ENCODE data around the gene LGMN. TPM values are rescaled to one million over a fixed set of nuclear protein-coding genes. Genes with fewer than 3 reads are reported as not detected.

LGMN gene
- total and polyA plus RNA-seq, 2 experiments from 2014 or later = 60.0 to 83.5 TPM

DNA sequence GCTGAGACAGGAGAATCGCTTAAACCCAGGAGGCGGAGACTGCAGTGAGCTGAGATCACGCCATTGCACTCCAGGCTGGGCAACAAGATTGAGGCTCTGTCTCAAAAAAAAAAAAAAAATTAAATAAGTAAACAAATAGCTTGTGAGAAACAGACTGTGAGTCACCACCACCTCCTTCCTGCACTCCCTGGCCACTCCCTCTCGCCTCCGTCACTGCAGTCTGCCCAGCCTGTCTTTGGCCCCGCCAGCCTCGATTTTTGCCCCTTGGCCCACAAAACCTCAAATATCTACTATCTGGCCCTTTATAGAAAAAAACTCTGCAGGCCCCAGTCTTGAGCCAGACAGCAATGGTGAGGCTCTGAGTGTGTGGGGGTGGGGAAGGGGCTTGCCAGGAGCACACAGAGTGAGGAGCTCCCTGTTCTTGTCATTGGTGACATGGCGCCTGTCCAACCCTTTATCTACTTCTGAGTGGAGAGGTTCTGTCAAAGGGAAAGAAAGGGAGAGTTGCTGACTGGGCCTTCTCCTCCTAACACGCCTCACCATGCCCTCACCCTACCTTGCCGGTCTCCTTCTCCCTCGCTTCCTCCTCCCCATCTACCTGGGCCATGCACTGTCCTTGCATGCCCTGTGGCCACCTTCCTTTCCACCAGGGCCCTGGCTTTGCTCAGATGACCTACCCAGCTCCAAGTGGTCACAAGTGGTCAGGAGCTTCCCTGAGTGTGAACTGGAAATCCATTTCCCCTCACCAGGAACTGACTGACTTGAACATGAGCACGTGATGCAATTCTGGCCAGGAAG, 22.1 kb downstream of the LGMN start:
- Histone ChIP-seq H3K79me2 (replicated peaks; ENCODE audit: insufficient read depth) (peaks cover 11% of the 10 kb centered on the region), H3K4me2 (no peak overlapping the region), H3K9me2 (ENCODE audit: insufficient read depth) (no peaks in the 10 kb centered on the region), H4K20me1 (replicated peaks; ENCODE audit: insufficient read depth) (peaks cover 5% of the 10 kb centered on the region), H2AFZ (no peak overlapping the region), H3K27ac (ENCODE audit: low read depth) (no peak overlapping the region), H3K27me3 (ENCODE audit: insufficient read depth) (no peaks in the 10 kb centered on the region), H3K36me3 (ENCODE audit: insufficient read depth) (peaks cover 10% of the 10 kb centered on the region; the same call in 1 of the 2 replicates), H3K4me3 (no peak overlapping the region), H3F3A (replicated peaks; ENCODE audit: low read depth) (no peaks in the 10 kb centered on the region), H3K4me1 (ENCODE audit: insufficient read depth) (no peaks in the 10 kb centered on the region)
- Mint-ChIP-seq H3K27ac (peak overlapping the region; percentile 65; the same call in 1 of the 2 replicates), H3K4me3 (no peak overlapping the region), H3K36me3 (ENCODE audit: low read depth) (peaks cover 38% of the 10 kb centered on the region), H3K9me3 (peaks cover 3% of the 10 kb centered on the region; the same call in 1 of the 3 replicates), H3K27me3 (ENCODE audit: insufficient read depth, low read depth, poor library complexity) (peaks cover 4% of the 10 kb centered on the region), H3K4me1 (peaks cover 6% of the 10 kb centered on the region; the same call in 2 of the 3 replicates)
- DNase-seq (ENCODE audit: low spot score) (no peak), ATAC-seq (no peak)
- TF ChIP-seq, protein P1, sequence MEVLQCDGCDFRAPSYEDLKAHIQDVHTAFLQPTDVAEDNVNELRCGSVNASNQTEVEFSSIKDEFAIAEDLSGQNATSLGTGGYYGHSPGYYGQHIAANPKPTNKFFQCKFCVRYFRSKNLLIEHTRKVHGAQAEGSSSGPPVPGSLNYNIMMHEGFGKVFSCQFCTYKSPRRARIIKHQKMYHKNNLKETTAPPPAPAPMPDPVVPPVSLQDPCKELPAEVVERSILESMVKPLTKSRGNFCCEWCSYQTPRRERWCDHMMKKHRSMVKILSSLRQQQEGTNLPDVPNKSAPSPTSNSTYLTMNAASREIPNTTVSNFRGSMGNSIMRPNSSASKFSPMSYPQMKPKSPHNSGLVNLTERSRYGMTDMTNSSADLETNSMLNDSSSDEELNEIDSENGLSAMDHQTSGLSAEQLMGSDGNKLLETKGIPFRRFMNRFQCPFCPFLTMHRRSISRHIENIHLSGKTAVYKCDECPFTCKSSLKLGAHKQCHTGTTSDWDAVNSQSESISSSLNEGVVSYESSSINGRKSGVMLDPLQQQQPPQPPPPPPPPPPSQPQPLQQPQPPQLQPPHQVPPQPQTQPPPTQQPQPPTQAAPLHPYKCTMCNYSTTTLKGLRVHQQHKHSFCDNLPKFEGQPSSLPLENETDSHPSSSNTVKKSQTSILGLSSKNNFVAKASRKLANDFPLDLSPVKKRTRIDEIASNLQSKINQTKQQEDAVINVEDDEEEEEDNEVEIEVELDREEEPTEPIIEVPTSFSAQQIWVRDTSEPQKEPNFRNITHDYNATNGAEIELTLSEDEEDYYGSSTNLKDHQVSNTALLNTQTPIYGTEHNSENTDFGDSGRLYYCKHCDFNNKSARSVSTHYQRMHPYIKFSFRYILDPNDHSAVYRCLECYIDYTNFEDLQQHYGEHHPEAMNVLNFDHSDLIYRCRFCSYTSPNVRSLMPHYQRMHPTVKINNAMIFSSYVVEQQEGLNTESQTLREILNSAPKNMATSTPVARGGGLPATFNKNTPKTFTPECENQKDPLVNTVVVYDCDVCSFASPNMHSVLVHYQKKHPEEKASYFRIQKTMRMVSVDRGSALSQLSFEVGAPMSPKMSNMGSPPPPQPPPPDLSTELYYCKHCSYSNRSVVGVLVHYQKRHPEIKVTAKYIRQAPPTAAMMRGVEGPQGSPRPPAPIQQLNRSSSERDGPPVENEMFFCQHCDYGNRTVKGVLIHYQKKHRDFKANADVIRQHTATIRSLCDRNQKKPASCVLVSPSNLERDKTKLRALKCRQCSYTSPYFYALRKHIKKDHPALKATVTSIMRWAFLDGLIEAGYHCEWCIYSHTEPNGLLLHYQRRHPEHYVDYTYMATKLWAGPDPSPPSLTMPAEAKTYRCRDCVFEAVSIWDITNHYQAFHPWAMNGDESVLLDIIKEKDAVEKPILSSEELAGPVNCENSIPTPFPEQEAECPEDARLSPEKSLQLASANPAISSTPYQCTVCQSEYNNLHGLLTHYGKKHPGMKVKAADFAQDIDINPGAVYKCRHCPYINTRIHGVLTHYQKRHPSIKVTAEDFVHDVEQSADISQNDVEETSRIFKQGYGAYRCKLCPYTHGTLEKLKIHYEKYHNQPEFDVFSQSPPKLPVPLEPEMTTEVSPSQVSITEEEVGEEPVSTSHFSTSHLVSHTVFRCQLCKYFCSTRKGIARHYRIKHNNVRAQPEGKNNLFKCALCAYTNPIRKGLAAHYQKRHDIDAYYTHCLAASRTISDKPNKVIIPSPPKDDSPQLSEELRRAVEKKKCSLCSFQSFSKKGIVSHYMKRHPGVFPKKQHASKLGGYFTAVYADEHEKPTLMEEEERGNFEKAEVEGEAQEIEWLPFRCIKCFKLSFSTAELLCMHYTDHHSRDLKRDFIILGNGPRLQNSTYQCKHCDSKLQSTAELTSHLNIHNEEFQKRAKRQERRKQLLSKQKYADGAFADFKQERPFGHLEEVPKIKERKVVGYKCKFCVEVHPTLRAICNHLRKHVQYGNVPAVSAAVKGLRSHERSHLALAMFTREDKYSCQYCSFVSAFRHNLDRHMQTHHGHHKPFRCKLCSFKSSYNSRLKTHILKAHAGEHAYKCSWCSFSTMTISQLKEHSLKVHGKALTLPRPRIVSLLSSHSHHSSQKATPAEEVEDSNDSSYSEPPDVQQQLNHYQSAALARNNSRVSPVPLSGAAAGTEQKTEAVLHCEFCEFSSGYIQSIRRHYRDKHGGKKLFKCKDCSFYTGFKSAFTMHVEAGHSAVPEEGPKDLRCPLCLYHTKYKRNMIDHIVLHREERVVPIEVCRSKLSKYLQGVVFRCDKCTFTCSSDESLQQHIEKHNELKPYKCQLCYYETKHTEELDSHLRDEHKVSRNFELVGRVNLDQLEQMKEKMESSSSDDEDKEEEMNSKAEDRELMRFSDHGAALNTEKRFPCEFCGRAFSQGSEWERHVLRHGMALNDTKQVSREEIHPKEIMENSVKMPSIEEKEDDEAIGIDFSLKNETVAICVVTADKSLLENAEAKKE (CRISPR knock-in tag; IDR thresholded peaks at IDR 0.05) = no peak
- TF ChIP-seq EZH2phosphoT487 (IDR thresholded peaks at IDR 0.05; ENCODE audit: unreplicated experiment) = no peak
- TF ChIP-seq STAT1 (IDR thresholded peaks at IDR 0.05; ENCODE audit: unreplicated experiment) = no peak
- no peak for TF ChIP-seq POLR2AphosphoS5 (IDR thresholded peaks at IDR 0.05; ENCODE audit: low read depth)
- TF ChIP-seq JUNB (IDR thresholded peaks at IDR 0.05; ENCODE audit: unreplicated experiment) = no peak
- TF ChIP-seq, protein P2, sequence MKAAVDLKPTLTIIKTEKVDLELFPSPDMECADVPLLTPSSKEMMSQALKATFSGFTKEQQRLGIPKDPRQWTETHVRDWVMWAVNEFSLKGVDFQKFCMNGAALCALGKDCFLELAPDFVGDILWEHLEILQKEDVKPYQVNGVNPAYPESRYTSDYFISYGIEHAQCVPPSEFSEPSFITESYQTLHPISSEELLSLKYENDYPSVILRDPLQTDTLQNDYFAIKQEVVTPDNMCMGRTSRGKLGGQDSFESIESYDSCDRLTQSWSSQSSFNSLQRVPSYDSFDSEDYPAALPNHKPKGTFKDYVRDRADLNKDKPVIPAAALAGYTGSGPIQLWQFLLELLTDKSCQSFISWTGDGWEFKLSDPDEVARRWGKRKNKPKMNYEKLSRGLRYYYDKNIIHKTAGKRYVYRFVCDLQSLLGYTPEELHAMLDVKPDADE (IDR thresholded peaks at IDR 0.05) = no peak
- no peak for TF ChIP-seq NANOG (IDR thresholded peaks at IDR 0.05; ENCODE audit: borderline replicate concordance)
- TF ChIP-seq, protein P3, sequence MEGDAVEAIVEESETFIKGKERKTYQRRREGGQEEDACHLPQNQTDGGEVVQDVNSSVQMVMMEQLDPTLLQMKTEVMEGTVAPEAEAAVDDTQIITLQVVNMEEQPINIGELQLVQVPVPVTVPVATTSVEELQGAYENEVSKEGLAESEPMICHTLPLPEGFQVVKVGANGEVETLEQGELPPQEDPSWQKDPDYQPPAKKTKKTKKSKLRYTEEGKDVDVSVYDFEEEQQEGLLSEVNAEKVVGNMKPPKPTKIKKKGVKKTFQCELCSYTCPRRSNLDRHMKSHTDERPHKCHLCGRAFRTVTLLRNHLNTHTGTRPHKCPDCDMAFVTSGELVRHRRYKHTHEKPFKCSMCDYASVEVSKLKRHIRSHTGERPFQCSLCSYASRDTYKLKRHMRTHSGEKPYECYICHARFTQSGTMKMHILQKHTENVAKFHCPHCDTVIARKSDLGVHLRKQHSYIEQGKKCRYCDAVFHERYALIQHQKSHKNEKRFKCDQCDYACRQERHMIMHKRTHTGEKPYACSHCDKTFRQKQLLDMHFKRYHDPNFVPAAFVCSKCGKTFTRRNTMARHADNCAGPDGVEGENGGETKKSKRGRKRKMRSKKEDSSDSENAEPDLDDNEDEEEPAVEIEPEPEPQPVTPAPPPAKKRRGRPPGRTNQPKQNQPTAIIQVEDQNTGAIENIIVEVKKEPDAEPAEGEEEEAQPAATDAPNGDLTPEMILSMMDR (conservative IDR thresholded peaks at IDR 0.05; ENCODE audit: low read depth in 2 of 2) = no peak
- TF ChIP-seq ZNF114 (CRISPR knock-in tag; IDR thresholded peaks at IDR 0.05) = no peak
- TF ChIP-seq, protein P4, sequence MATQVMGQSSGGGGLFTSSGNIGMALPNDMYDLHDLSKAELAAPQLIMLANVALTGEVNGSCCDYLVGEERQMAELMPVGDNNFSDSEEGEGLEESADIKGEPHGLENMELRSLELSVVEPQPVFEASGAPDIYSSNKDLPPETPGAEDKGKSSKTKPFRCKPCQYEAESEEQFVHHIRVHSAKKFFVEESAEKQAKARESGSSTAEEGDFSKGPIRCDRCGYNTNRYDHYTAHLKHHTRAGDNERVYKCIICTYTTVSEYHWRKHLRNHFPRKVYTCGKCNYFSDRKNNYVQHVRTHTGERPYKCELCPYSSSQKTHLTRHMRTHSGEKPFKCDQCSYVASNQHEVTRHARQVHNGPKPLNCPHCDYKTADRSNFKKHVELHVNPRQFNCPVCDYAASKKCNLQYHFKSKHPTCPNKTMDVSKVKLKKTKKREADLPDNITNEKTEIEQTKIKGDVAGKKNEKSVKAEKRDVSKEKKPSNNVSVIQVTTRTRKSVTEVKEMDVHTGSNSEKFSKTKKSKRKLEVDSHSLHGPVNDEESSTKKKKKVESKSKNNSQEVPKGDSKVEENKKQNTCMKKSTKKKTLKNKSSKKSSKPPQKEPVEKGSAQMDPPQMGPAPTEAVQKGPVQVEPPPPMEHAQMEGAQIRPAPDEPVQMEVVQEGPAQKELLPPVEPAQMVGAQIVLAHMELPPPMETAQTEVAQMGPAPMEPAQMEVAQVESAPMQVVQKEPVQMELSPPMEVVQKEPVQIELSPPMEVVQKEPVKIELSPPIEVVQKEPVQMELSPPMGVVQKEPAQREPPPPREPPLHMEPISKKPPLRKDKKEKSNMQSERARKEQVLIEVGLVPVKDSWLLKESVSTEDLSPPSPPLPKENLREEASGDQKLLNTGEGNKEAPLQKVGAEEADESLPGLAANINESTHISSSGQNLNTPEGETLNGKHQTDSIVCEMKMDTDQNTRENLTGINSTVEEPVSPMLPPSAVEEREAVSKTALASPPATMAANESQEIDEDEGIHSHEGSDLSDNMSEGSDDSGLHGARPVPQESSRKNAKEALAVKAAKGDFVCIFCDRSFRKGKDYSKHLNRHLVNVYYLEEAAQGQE (IDR thresholded peaks at IDR 0.05; ENCODE audit: unreplicated experiment) = no peak
- no peak for TF ChIP-seq EZH2 (IDR thresholded peaks at IDR 0.05; ENCODE audit: low read depth, unreplicated experiment)
- TF ChIP-seq ZNF331 (CRISPR knock-in tag; IDR thresholded peaks at IDR 0.05; ENCODE audit: low read depth) = no peak
- no peak for TF ChIP-seq CREB1 (CRISPR knock-in tag; IDR thresholded peaks at IDR 0.05; ENCODE audit: low read depth)

All from GM23338 (cell line).